ENCODE measurements around the gene NTNG2.
A peak's percentile ranks its signal among the peaks of the same experiment; 100 is the strongest.

Gene NTNG2

DNA sequence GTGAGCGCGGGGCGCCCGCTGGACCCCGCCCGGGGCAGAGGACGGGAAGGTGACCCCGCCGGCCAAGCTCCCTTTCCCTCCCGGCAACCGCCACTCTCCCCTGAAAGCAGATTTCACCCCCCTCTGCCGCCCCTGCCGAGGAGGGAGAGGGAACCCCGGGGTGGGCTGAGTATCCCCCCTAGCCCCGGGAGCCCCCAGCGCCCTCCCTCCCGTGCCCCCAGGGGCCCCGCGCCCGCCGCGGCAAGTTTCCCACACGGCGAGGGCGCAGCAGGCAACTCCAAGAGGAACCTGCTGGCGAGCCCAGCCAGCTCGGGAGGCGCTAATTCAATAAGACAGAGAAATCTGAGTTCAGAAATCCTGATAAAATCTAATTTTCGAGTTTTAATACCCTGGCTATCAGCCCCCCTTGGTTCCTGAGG lies 1.6 kb downstream of the NTNG2 start:
- Histone ChIP-seq H3K4me1 (ENCODE audit: insufficient read depth, low read length, poor library complexity, severe bottlenecking) (peaks cover 56% of the 10 kb centered on the region), H4K20me1 (ENCODE audit: insufficient read depth, low read length, poor library complexity, severe bottlenecking) (peaks cover 59% of the 10 kb centered on the region), H3F3A (ENCODE audit: low read depth) (0 out of 2 replicates have a peak, but pooled peaks cover 5% of the 10 kb centered on the region), H3K4me2 (ENCODE audit: low read depth, low read length, poor library complexity, severe bottlenecking) (peak overlapping the region; percentile 90), H2AFZ (ENCODE audit: low read length) (no peak overlapping the region), H3K9me3 (ENCODE audit: insufficient read depth, low read depth, low read length) (no peaks in the 10 kb centered on the region), H3K9me2 (replicated peaks; ENCODE audit: low read depth, low read length) (no peaks in the 10 kb centered on the region), H3K27me3 (ENCODE audit: insufficient read depth, low read length, poor library complexity, severe bottlenecking) (no peaks in the 10 kb centered on the region), H3K79me2 (ENCODE audit: insufficient read depth, low read length) (peaks cover 64% of the 10 kb centered on the region), H3K4me3 (ENCODE audit: low read length, poor library complexity, severe bottlenecking) (peak overlapping the region; percentile 91), H3K9ac (ENCODE audit: low read depth, low read length, poor library complexity, severe bottlenecking) (peak overlapping the region; percentile 87), H3K36me3 (ENCODE audit: insufficient read depth, low read length) (peaks cover 6% of the 10 kb centered on the region; the same call in 1 of the 2 replicates)
- TF ChIP-seq CTCF (conservative IDR thresholded peaks at IDR 0.05; ENCODE audit: low read length) (no peak), EZH2phosphoT487 (IDR thresholded peaks at IDR 0.05; ENCODE audit: borderline replicate concordance) (no peak)

GRCh38 chr9:132163876-132164603 lies 2.2 kb downstream of the NTNG2 start:
- H3K4me3 ChIP-seq (ENCODE audit: low read length, poor library complexity, severe bottlenecking), result peak overlapping the region; percentile 91
- H3K36me3 ChIP-seq (ENCODE audit: insufficient read depth, low read length), result peaks cover 6% of the 10 kb centered on the region; the same call in 1 of the 2 replicates
- peaks cover 50% of the 10 kb centered on the region for H3K4me1 ChIP-seq (ENCODE audit: insufficient read depth, low read length, poor library complexity, severe bottlenecking)
- no peak overlapping the region for H2AFZ ChIP-seq (ENCODE audit: low read length)
- peaks cover 69% of the 10 kb centered on the region for H3K79me2 ChIP-seq (ENCODE audit: insufficient read depth, low read length)
- no peaks in the 10 kb centered on the region for H3K9me2 ChIP-seq (replicated peaks; ENCODE audit: low read depth, low read length)
- peak overlapping the region; percentile 90 for H3K4me2 ChIP-seq (ENCODE audit: low read depth, low read length, poor library complexity, severe bottlenecking)
- no peaks in the 10 kb centered on the region for H3K9me3 ChIP-seq (ENCODE audit: insufficient read depth, low read depth, low read length)
- no peaks in the 10 kb centered on the region for H3K27me3 ChIP-seq (ENCODE audit: insufficient read depth, low read length, poor library complexity, severe bottlenecking)
- 0 out of 2 replicates have a peak, but pooled peaks cover 5% of the 10 kb centered on the region for H3F3A ChIP-seq (ENCODE audit: low read depth)
- peak overlapping the region; percentile 87 for H3K9ac ChIP-seq (ENCODE audit: low read depth, low read length, poor library complexity, severe bottlenecking)
- peaks cover 65% of the 10 kb centered on the region for H4K20me1 ChIP-seq (ENCODE audit: insufficient read depth, low read length, poor library complexity, severe bottlenecking)
- TF ChIP-seq EZH2phosphoT487 (IDR thresholded peaks at IDR 0.05; ENCODE audit: borderline replicate concordance), result no peak
- no peak for TF ChIP-seq CTCF (conservative IDR thresholded peaks at IDR 0.05; ENCODE audit: low read length)

- no peak for TF ChIP-seq CTCF (conservative IDR thresholded peaks at IDR 0.05; ENCODE audit: low read length)
- no peak for TF ChIP-seq EZH2phosphoT487 (IDR thresholded peaks at IDR 0.05; ENCODE audit: borderline replicate concordance)
- H3K4me3 ChIP-seq (ENCODE audit: low read length, poor library complexity, severe bottlenecking), result peak overlapping the region; percentile 91
- H3K9me2 ChIP-seq (replicated peaks; ENCODE audit: low read depth, low read length), result no peaks in the 10 kb centered on the region
- H3K27me3 ChIP-seq (ENCODE audit: insufficient read depth, low read length, poor library complexity, severe bottlenecking), result no peaks in the 10 kb centered on the region
- peaks cover 76% of the 10 kb centered on the region for H3K79me2 ChIP-seq (ENCODE audit: insufficient read depth, low read length)
- H4K20me1 ChIP-seq (ENCODE audit: insufficient read depth, low read length, poor library complexity, severe bottlenecking), result peaks cover 71% of the 10 kb centered on the region
- H2AFZ ChIP-seq (ENCODE audit: low read length), result no peak overlapping the region
- H3K36me3 ChIP-seq (ENCODE audit: insufficient read depth, low read length), result peaks cover 6% of the 10 kb centered on the region; the same call in 1 of the 2 replicates
- no peaks in the 10 kb centered on the region for H3K9me3 ChIP-seq (ENCODE audit: insufficient read depth, low read depth, low read length)
- peak overlapping the region; percentile 90 for H3K4me2 ChIP-seq (ENCODE audit: low read depth, low read length, poor library complexity, severe bottlenecking)
- 0 out of 2 replicates have a peak, but pooled peaks cover 5% of the 10 kb centered on the region for H3F3A ChIP-seq (ENCODE audit: low read depth)
- no peak overlapping the region for H3K9ac ChIP-seq (ENCODE audit: low read depth, low read length, poor library complexity, severe bottlenecking)
- H3K4me1 ChIP-seq (ENCODE audit: insufficient read depth, low read length, poor library complexity, severe bottlenecking), result peaks cover 46% of the 10 kb centered on the region
These were observed 2.9 kb downstream of the NTNG2 start for GRCh38 chr9:132164604-132165362.

All from Loucy (cell line).